Thyroid gland (tissue), 4 donors: ENCODE data around the gene PTDSS2. TPM values are rescaled to one million over a fixed set of nuclear protein-coding genes. Genes with fewer than 3 reads are reported as not detected.
"Not testable (repeated sequence)": the region's sequence is repeated elsewhere in the genome, so short reads cannot be mapped to it uniquely, and the experiment has no call there.

Source experiments
- DNase-seq, 2 donors: peaks; one replicate each; pipeline ENCODE4 v3.0.0-alpha.2; 2019
- H3K27ac ChIP-seq, 3 donors: fragments of 200-600 bp; sonication (generic); 1 replicate in 2 of 3; 2 replicates in 1 of 3; pipeline ENCODE4 v1.5.1; 2016 to 2019; ENCODE audit warnings: mild to moderate bottlenecking in 1 of 3, moderate library complexity in 1 of 3
- H3K27me3 ChIP-seq: fragments of 200-600 bp; sonication (generic); one replicate; pipeline ENCODE4 v1.5.1; 2019
- H3K36me3 ChIP-seq, 2 donors: fragments of 200-600 bp; sonication (generic); one replicate each; pipeline ENCODE4 v1.5.1; 2016 to 2019
- H3K4me1 ChIP-seq, 2 donors: fragments of 200-600 bp; sonication (generic); one replicate each; pipeline ENCODE4 v1.5.1; 2017 to 2019
- H3K4me3 ChIP-seq, 3 donors: fragments of 200-600 bp; sonication (generic); replicated peaks in 1 of 3; 1 replicate in 2 of 3; 2 replicates in 1 of 3; pipeline ENCODE4 v1.5.1; 2016; ENCODE audit warnings: mild to moderate bottlenecking in 1 of 3
- H3K9me3 ChIP-seq: fragments of 200-600 bp; sonication (generic); one replicate; pipeline ENCODE4 v1.5.1; 2017
- POLR2A ChIP-seq, 2 donors: fragments of 450-650 bp; IDR thresholded peaks; one replicate each; pipeline ENCODE4 v1.6.1; 2017; ENCODE audit warnings: antibody characterized with exemption in 2 of 2, mild to moderate bottlenecking in 2 of 2, moderate library complexity in 1 of 2
- WGBS, 2 donors: methylation state at CpG; one replicate each; pipeline ENCODE4 v1.1.5; 2017; 5-methylcytosine and 5-hydroxymethylcytosine counted together
- intact Hi-C: fragments of 100-400 bp; cut with DNase I; formaldehyde crosslinking; loops from one replicate; pipeline ENCODE4 v1.15.1; 2023
- total RNA-seq, 4 donors: library from RNA; depleted of rRNA; stranded (reverse); fragments of >200 nt; gene quantifications; one replicate each; pipeline ENCODE4 v1.2.3, GENCODE V29; 2016
- TF ChIP-seq, protein P1 (sequence below), 6 experiments: fragments of 200-600 bp in 3 of 6; fragments of 450-650 bp in 3 of 6; sonication (generic) in 3 of 6; IDR thresholded peaks; one replicate each; pipeline ENCODE4 v1.5.1; 2016 to 2019; ENCODE audit warnings: antibody characterized with exemption in 6 of 6, mild to moderate bottlenecking in 2 of 6, inconsistent platforms in 1 of 6, moderate library complexity in 1 of 6

PTDSS2 gene
- total RNA-seq, 4 donors from 2014 or later, result 40.8 to 69.9 (median 41.7) TPM

DNA sequence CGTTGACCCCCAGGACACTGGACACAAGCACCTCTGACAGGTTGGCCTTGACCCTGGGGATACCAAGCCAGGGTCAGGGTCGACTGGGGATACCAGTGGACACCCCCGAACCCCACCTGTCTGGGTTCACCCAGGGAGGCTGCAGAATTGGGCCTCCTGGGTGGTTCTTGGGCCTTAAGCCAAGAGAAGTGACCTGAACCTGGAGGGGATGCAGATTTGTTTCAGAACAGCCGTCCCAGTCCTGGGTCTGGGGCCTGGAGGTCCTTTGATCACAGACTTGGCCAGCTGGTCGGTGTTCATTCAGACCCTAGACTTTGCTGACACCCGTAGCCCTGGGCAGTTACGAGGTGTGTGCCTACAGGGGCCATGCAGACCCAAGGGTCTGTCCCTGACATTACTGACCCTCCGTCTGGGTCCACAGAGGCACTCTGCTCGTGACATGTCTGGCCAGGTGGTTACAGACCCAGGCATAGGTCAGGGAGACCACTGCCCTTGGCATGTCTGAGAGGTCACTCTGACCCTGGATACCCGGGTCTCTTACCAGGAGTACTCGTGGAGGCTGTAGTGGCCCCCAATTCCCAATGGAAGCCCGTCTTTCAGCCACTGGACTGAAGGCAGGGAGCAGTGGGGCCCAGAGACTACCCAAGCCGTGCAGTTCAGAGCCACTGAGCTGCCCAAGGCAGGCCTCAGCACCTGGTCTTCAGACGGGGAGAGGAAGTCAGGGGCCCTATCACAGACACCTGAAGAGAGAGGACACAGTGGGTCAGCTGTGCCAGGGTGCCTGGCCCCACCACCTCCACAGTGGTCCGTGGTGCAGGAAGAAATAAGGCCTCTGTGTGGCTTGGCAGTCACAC is 41.7 kb upstream of the PTDSS2 start:
- H3K9me3 ChIP-seq, result no peaks in the 10 kb centered on the region
- no peak for DNase-seq

DNA sequence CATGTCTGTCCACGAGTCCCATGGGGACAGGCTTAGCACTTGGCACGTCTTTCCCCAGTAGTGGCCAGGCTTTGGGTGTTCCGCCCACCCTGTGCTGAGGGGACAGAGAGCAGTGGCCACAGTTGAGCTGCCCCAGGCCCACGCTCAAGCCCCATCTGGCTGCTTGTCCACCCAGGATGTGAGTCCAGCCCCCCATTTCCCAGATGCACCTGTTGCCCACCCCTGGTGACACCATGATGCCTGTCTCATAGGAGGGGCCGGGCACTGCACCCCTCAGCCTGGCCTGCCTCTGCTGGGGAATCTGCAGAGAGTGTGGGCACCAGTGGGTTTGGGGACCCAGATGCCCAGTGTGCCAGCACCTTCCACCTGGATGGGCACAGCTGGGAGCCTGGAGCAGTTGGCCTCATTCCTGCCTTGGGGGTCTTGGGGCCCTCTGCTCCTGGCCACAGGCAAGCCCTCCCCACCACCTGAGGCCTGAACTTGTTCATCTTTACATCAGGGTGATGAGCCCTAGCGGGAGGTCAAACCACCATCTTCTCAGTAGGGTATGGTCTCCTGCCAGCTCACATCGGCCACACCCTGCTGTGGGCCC is 41.0 kb upstream of the PTDSS2 start:
- Histone ChIP-seq H3K4me1 (peaks cover 4 to 13% of the 10 kb centered on the region in 2 donors), H3K27ac (no peak overlapping the region), H3K9me3 (no peaks in the 10 kb centered on the region), H3K27me3 (no peaks in the 10 kb centered on the region), H3K4me3 (no peak overlapping the region), H3K36me3 (peaks cover 0 to under 1% of the 10 kb centered on the region in 2 donors)
- 92% methylated on average over 6 of the region's 7 CpGs; no CpG with 5 or more reads in 1 of the 2 donors for WGBS, 2 donors
- no peak for DNase-seq
- intact Hi-C loops, result no loop called here
- TF ChIP-seq, protein P1, sequence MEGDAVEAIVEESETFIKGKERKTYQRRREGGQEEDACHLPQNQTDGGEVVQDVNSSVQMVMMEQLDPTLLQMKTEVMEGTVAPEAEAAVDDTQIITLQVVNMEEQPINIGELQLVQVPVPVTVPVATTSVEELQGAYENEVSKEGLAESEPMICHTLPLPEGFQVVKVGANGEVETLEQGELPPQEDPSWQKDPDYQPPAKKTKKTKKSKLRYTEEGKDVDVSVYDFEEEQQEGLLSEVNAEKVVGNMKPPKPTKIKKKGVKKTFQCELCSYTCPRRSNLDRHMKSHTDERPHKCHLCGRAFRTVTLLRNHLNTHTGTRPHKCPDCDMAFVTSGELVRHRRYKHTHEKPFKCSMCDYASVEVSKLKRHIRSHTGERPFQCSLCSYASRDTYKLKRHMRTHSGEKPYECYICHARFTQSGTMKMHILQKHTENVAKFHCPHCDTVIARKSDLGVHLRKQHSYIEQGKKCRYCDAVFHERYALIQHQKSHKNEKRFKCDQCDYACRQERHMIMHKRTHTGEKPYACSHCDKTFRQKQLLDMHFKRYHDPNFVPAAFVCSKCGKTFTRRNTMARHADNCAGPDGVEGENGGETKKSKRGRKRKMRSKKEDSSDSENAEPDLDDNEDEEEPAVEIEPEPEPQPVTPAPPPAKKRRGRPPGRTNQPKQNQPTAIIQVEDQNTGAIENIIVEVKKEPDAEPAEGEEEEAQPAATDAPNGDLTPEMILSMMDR (IDR thresholded peaks at IDR 0.05), result no peak
- TF ChIP-seq POLR2A (IDR thresholded peaks at IDR 0.05), result no peak

More for the DNA sequence above, 41.7 kb upstream of the PTDSS2 start:
- TF ChIP-seq, protein P1 (IDR thresholded peaks at IDR 0.05), result no peak
- no peak for TF ChIP-seq POLR2A (IDR thresholded peaks at IDR 0.05)
- Histone ChIP-seq H3K27me3 (no peaks in the 10 kb centered on the region), H3K4me3 (no peak overlapping the region), H3K27ac (no peak overlapping the region), H3K4me1 (peaks cover 4 to 12% of the 10 kb centered on the region in 2 donors), H3K36me3 (peaks cover 0 to 7% of the 10 kb centered on the region in 2 donors)
- 92 to 95% methylated on average over 12 to 13 of the region's 15 CpGs for WGBS, 2 donors
- intact Hi-C loops, result no loop called here

DNA sequence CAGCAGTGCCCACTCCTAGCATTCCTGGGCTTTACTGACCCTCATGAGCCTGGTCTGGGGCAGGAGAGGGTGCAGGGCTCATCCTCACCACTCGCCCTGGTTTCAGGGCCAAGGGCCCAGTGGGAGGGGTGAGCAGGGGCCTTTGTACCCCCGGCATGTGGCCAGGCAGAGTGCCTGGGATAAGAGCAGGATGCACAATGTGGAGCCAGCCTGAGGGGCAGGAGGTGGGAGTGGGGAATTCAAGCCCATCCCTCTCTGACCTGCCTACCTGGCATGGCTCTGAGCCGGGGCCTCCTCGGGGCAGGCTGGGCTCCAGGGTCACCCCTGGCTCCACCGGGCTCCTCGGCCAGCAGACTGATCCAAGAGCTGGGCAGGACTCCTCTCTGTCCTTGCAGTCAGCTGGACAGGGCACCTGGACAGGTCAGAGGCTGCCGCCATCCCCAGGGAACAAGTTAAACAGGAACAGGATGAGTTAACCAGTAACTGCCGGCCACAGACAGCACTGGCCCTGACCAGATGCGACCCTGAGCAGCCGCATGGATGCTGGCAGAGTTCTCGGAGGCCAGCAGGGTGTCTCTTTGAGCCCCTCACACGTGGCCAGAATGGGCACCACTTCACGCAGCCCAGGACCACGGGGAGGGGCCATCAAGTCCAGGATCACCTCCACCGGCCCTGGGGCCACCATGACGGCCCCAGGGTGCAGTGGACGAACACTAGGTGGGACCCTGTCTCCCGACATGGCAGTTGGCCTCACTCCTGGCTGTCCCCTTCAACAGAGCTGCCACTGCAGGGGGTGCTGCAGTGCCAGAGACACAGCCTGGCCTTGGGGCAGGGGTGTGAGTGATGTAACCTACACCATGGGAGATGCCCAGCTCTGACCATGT is 40.2 kb upstream of the PTDSS2 start:
- H3K27me3 ChIP-seq, result no peaks in the 10 kb centered on the region
- intact Hi-C loops, result no loop called here

DNA sequence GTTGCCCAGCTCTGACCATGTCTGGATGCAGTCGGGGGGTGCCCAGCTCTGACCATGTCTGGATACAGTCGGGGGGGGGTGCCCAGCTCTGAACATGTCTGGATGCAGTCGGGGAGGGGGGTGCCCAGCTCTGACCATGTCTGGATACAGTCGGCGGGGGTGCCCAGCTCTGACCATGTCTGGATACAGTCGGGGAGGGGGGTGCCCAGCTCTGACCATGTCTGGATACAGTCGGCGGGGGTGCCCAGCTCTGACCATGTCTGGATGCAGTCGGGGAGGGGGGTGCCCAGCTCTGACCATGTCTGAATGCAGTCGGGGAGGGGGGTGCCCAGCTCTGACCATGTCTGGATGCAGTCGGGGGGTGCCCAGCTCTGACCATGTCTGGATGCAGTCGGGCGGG is 39.4 kb upstream of the PTDSS2 start:
- intact Hi-C loops, DNase-seq, H3K4me3 ChIP-seq, H3K27ac ChIP-seq, H3K9me3 ChIP-seq, H3K36me3 ChIP-seq, H3K27me3 ChIP-seq: not testable (repeated sequence)
- no CpG with 5 or more reads among the region's 13 CpGs for WGBS, 2 donors
- peaks cover 9 to 19% of the 10 kb centered on the region in 2 donors for H3K4me1 ChIP-seq

More for the DNA sequence above, 40.2 kb upstream of the PTDSS2 start:
- TF ChIP-seq POLR2A (IDR thresholded peaks at IDR 0.05), result no peak
- TF ChIP-seq, protein P1 (IDR thresholded peaks at IDR 0.05), result no peak
- H3K9me3 ChIP-seq, result no peaks in the 10 kb centered on the region
- DNase-seq, result no peak
- H3K4me1 ChIP-seq, result peaks cover 4 to 13% of the 10 kb centered on the region in 2 donors
- no peak overlapping the region for H3K4me3 ChIP-seq
- no peaks in the 10 kb centered on the region for H3K36me3 ChIP-seq
- H3K27ac ChIP-seq, result no peak overlapping the region
- 70 to 90% methylated on average over 3 to 5 of the region's 18 CpGs for WGBS, 2 donors

DNA sequence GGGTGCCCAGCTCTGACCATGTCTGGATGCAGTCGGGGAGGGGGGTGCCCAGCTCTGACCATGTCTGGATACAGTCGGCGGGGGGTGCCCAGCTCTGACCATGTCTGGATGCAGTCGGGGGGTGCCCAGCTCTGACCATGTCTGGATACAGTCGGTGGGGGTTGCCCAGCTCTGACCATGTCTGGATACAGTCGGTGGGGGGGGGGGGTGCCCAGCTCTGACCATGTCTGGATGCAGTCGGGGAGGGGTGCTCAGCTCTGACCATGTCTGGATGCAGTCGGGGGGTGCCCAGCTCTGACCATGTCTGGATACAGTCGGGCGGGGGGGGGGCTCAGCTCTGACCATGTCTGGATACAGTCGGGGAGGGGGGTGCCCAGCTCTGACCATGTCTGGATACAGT is 38.6 kb upstream of the PTDSS2 start:
- DNase-seq, H3K27ac ChIP-seq, H3K36me3 ChIP-seq, H3K4me3 ChIP-seq, H3K27me3 ChIP-seq, intact Hi-C loops, H3K9me3 ChIP-seq: not testable (repeated sequence)
- no CpG with 5 or more reads among the region's 11 CpGs for WGBS, 2 donors
- H3K4me1 ChIP-seq, result peaks cover 14 to 22% of the 10 kb centered on the region in 2 donors
